Uterus (tissue), 4 donors: ENCODE results near the gene HEXIM1. TPM values are rescaled to one million over a fixed set of nuclear protein-coding genes. Genes with fewer than 3 reads are reported as not detected.

Experiments used
- DNase-seq, 2 donors: peaks; one replicate each; pipeline ENCODE4 v3.0.0-alpha.2; 2019 to 2020
- H3K27ac ChIP-seq, 2 donors: fragments of 200-600 bp; sonication (generic); 1 replicate in 1 of 2; 2 replicates in 1 of 2; pipeline ENCODE4 v1.5.1; 2016 to 2018
- H3K27me3 ChIP-seq, 2 donors: fragments of 200-600 bp; sonication (generic); one replicate each; pipeline ENCODE4 v1.5.1; 2018 to 2019; ENCODE audit warnings: control low read depth in 1 of 2
- H3K36me3 ChIP-seq, 2 donors: fragments of 200-600 bp; sonication (generic); one replicate each; pipeline ENCODE4 v1.5.1; 2019; ENCODE audit warnings: control low read depth in 1 of 2
- H3K4me1 ChIP-seq, 2 donors: fragments of 200-600 bp; sonication (generic); one replicate each; pipeline ENCODE4 v1.5.1; 2018 to 2019; ENCODE audit warnings: control low read depth in 1 of 2
- H3K4me3 ChIP-seq, 2 donors: fragments of 200-600 bp; sonication (generic); 1 replicate in 1 of 2; 2 replicates in 1 of 2; pipeline ENCODE4 v1.5.1; 2018 to 2019; ENCODE audit warnings: mild to moderate bottlenecking in 1 of 2
- H3K9me3 ChIP-seq, 2 donors: fragments of 200-600 bp; sonication (generic); one replicate each; pipeline ENCODE4 v1.5.1; 2019; ENCODE audit warnings: control low read depth in 1 of 2
- CTCF ChIP-seq, 4 experiments: fragments of 200-600 bp in 2 of 4; fragments of 450-650 bp in 2 of 4; sonication (generic) in 2 of 4; IDR thresholded peaks; one replicate each; pipeline ENCODE4 v1.5.1; 2016 to 2019; ENCODE audit warnings: antibody characterized with exemption in 4 of 4, mild to moderate bottlenecking in 2 of 4, moderate library complexity in 1 of 4
- POLR2A ChIP-seq, 2 donors: fragments of 450-650 bp; IDR thresholded peaks; one replicate each; pipeline ENCODE4 v1.6.1; 2016; ENCODE audit warnings: antibody characterized with exemption in 2 of 2, mild to moderate bottlenecking in 1 of 2, moderate library complexity in 1 of 2
- intact Hi-C: fragments of 100-400 bp; cut with DNase I; formaldehyde crosslinking; loops from one replicate; pipeline ENCODE4 v1.15.1; 2023; ENCODE audit warnings: low total_unique reads
- total RNA-seq, 4 donors: library from RNA; depleted of rRNA in 3 of 4; stranded (reverse); fragments of >200 nt in 3 of 4; gene quantifications; one replicate each; pipeline versions ENCODE4 v1.1.0 to v1.2.4, GENCODE V29; 2014 to 2023
- donor health status: DM: yes; HTN: yes; CAD: no.

The HEXIM1 gene
- total RNA-seq, 4 donors from 2014 or later, result 23.8 to 60.6 (median 26.7) TPM

- Histone ChIP-seq H3K27ac (no peak overlapping the region), H3K27me3 (no peaks in the 10 kb centered on the region), H3K36me3 (no peaks in the 10 kb centered on the region), H3K4me1 (peaks cover 0 to 4% of the 10 kb centered on the region in 2 donors), H3K4me3 (no peak overlapping the region), H3K9me3 (no peaks in the 10 kb centered on the region)
- TF ChIP-seq CTCF (IDR thresholded peaks at IDR 0.05) (no peak), POLR2A (IDR thresholded peaks at IDR 0.05) (no peak)
- intact Hi-C loops, result loop anchor here (5.0 kb wide), 1 partner anchor 58 kb away; the partner anchor contains the start of gene ACBD4
- no peak for DNase-seq
Observed at GRCh38 chr17:45195424-45195823, 47.1 kb downstream of the HEXIM1 start.

DNA sequence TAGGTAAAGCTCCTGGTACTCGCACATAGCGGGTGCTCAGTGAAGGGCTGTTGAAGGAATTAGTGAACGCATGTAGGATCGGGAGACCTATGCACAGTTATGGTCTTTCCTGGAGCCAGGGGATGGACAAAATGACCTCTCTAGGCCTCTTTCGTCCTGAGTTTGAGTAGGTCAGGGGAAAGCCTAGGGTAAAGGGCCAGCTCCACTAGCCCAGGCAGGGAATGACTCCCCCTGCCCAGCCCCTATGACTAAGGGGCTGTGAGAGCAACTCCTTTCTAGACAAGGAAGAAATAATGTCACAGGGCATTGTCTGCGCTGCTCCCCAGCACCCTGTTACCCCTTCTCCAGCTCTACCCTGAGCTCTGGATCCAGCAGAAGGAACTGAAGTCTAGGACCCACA is 48.8 kb downstream of the HEXIM1 start:
- no peak for DNase-seq
- Histone ChIP-seq H3K27ac (peak overlapping the region; percentile 78 to 81), H3K4me3 (no peak overlapping the region), H3K4me1 (peaks cover 0 to 4% of the 10 kb centered on the region in 2 donors), H3K27me3 (no peaks in the 10 kb centered on the region), H3K9me3 (no peaks in the 10 kb centered on the region), H3K36me3 (no peaks in the 10 kb centered on the region)
- no peak for TF ChIP-seq CTCF (IDR thresholded peaks at IDR 0.05)
- TF ChIP-seq POLR2A (IDR thresholded peaks at IDR 0.05), result no peak
- intact Hi-C loops, result loop anchor here (5.0 kb wide), 1 partner anchor 60 kb away; the partner anchor contains the start of gene ACBD4

- H3K4me3 ChIP-seq, result no peak overlapping the region
Observed at GRCh38 chr17:45197555-45198334, 49.5 kb downstream of the HEXIM1 start.

DNA sequence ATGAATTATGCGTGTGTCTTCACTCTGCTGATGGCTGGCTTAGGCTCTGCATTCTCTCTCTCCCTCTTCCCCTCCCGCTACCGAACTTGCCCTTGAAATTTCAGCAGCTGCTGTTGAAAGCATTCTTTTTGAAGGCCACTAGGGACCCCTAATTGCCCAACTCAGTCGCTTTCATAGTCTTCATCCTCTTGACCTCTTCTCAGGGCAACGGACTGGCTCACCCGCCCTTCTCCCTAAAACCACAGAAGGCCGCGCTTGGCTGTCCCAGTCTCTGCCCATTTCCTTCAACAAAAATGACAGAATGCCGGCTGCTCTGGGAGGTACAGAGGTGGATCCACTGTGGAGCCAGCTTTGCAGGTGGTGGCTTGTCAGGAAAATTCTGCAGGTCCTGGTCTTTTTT is 52.4 kb downstream of the HEXIM1 start:
- DNase-seq, result no peak
- intact Hi-C loops, result no loop called here
- H3K27ac ChIP-seq, result no peak overlapping the region

More at GRCh38 chr17:45197555-45198334, 49.5 kb downstream of the HEXIM1 start:
- H3K36me3 ChIP-seq, result no peaks in the 10 kb centered on the region
- intact Hi-C loops, result loop anchor here (5.0 kb wide), 1 partner anchor 60 kb away; the partner anchor contains the start of gene ACBD4
- H3K9me3 ChIP-seq, result no peaks in the 10 kb centered on the region
- H3K27me3 ChIP-seq, result no peaks in the 10 kb centered on the region
- H3K4me1 ChIP-seq, result peaks cover 0 to 4% of the 10 kb centered on the region in 2 donors
- H3K27ac ChIP-seq, result peak overlapping the region; percentile 78 to 81
- DNase-seq, result peak; percentile 89 to 93
- TF ChIP-seq POLR2A (IDR thresholded peaks at IDR 0.05) (peak in 1 of 2 donors; percentile 28), CTCF (IDR thresholded peaks at IDR 0.05) (peak; percentile 99 to 100 (median 99))

More for the DNA sequence above, 52.4 kb downstream of the HEXIM1 start:
- no peaks in the 10 kb centered on the region for H3K36me3 ChIP-seq
- H3K27me3 ChIP-seq, result no peaks in the 10 kb centered on the region
- H3K4me1 ChIP-seq, result peaks cover 0 to 4% of the 10 kb centered on the region in 2 donors
- no peak overlapping the region for H3K4me3 ChIP-seq
- TF ChIP-seq CTCF (IDR thresholded peaks at IDR 0.05) (no peak), POLR2A (IDR thresholded peaks at IDR 0.05) (no peak)
- no peaks in the 10 kb centered on the region for H3K9me3 ChIP-seq
